Neural cell (in vitro differentiated cells): Measurements from ENCODE around the gene PHF12. TPM values are rescaled to one million over a fixed set of nuclear protein-coding genes. Genes with fewer than 3 reads are reported as not detected.

Experiments used
- H2AFZ ChIP-seq: fragments of 200-600, 300-800 bp; sonication (generic), shearing (Covaris generic); 2 replicates; pipeline ENCODE4 v1.6.0; 2014; ENCODE audit warnings: low read depth, mild to moderate bottlenecking, antibody characterized with exemption, low read length, moderate library complexity
- H3F3A ChIP-seq: fragments of 200-600 bp; shearing (Covaris generic); 2 replicates; pipeline ENCODE4 v1.6.1; 2016; ENCODE audit warnings: mild to moderate bottlenecking, moderate library complexity, mixed read lengths, antibody characterized with exemption, low read length; ENCODE audit not compliant: insufficient read depth, poor library complexity, severe bottlenecking
- H3K27ac ChIP-seq: fragments of 200-600, 300-800 bp; sonication (generic), shearing (Covaris generic); 2 replicates; pipeline ENCODE4 v1.5.1; 2014; ENCODE audit warnings: mild to moderate bottlenecking, low read length, moderate library complexity
- H3K27me3 ChIP-seq: fragments of 300-800, 200-600 bp; sonication (generic), shearing (Covaris generic); 2 replicates; pipeline ENCODE4 v1.6.0; 2014; ENCODE audit warnings: mild to moderate bottlenecking, low read depth, low read length, moderate library complexity; ENCODE audit not compliant: insufficient read depth
- H3K36me3 ChIP-seq: fragments of 300-800, 200-600 bp; sonication (generic), shearing (Covaris generic); 2 replicates; pipeline ENCODE4 v1.5.1; 2014; ENCODE audit warnings: mild to moderate bottlenecking, antibody characterized with exemption, low read length, moderate library complexity; ENCODE audit not compliant: insufficient read depth
- H3K4me2 ChIP-seq: fragments of 300-800, 200-600 bp; sonication (generic), shearing (Covaris generic); 2 replicates; pipeline ENCODE4 v1.6.0; 2014; ENCODE audit warnings: mild to moderate bottlenecking, low read length
- H3K4me3 ChIP-seq: fragments of 300-800, 200-600 bp; sonication (generic), shearing (Covaris generic); 2 replicates; pipeline ENCODE4 v1.5.1; 2014; ENCODE audit warnings: mild to moderate bottlenecking, low read length, moderate library complexity
- H3K79me2 ChIP-seq: fragments of 200-600 bp; shearing (Covaris generic); replicated peaks from 2 replicates; pipeline ENCODE4 v1.6.0; 2014; ENCODE audit warnings: mild to moderate bottlenecking, low read length, moderate library complexity; ENCODE audit not compliant: insufficient read depth
- H3K9ac ChIP-seq: fragments of 300-800, 200-600 bp; sonication (generic), shearing (Covaris generic); 2 replicates; pipeline ENCODE4 v1.6.1; 2016; ENCODE audit warnings: mild to moderate bottlenecking, low read length, mixed read lengths
- H3K9me2 ChIP-seq: fragments of 200-600 bp; shearing (Covaris generic); 2 replicates; pipeline ENCODE4 v1.6.1; 2016; ENCODE audit warnings: mild to moderate bottlenecking, low read length, mixed read lengths; ENCODE audit not compliant: insufficient read depth
- H3K9me3 ChIP-seq: fragments of 200-600, 300-800 bp; sonication (generic), shearing (Covaris generic); 2 replicates; pipeline ENCODE4 v1.6.1; 2016; ENCODE audit warnings: mild to moderate bottlenecking, mixed run types, low read length, moderate library complexity, mixed read lengths
- H4K20me1 ChIP-seq: fragments of 200-600 bp; shearing (Covaris generic); 2 replicates; pipeline ENCODE4 v1.6.1; 2016; ENCODE audit warnings: mild to moderate bottlenecking, mixed run types; ENCODE audit not compliant: insufficient read depth
- CTCF ChIP-seq: fragments of 450-650 bp; IDR thresholded peaks from 2 replicates; pipeline ENCODE4 v1.5.1; 2014; ENCODE audit warnings: antibody characterized with exemption, mild to moderate bottlenecking, moderate library complexity; ENCODE audit not compliant: poor library complexity, severe bottlenecking
- EP300 ChIP-seq: fragments of 450-650 bp; conservative IDR thresholded peaks from 2 replicates; pipeline ENCODE4 v1.6.1; 2014; ENCODE audit warnings: antibody characterized with exemption, mild to moderate bottlenecking, moderate library complexity; ENCODE audit not compliant: poor library complexity, severe bottlenecking
- EZH2 ChIP-seq: fragments of 200-600, 300-800 bp; shearing (Covaris generic), sonication (generic); IDR thresholded peaks from 2 replicates; pipeline ENCODE4 v1.6.1; 2014; ENCODE audit warnings: antibody characterized with exemption, low read length, borderline replicate concordance, mild to moderate bottlenecking; ENCODE audit not compliant: insufficient read depth, poor library complexity, severe bottlenecking
- MXI1 ChIP-seq: fragments of 450-650 bp; conservative IDR thresholded peaks from 2 replicates; pipeline ENCODE4 v1.6.1; 2014; ENCODE audit warnings: antibody characterized with exemption, mild to moderate bottlenecking; ENCODE audit not compliant: poor library complexity, severe bottlenecking
- POLR2AphosphoS5 ChIP-seq: IDR thresholded peaks from 2 replicates; pipeline ENCODE4 v1.6.1; 2012
- RAD21 ChIP-seq: fragments of 450-650 bp; conservative IDR thresholded peaks from 2 replicates; pipeline ENCODE4 v1.6.1; 2014; ENCODE audit warnings: antibody characterized with exemption, mild to moderate bottlenecking, moderate library complexity
- REST ChIP-seq: IDR thresholded peaks from 2 replicates; pipeline ENCODE4 v1.6.1; 2012; ENCODE audit warnings: borderline replicate concordance
- SMC3 ChIP-seq: fragments of 450-650 bp; conservative IDR thresholded peaks from 2 replicates; pipeline ENCODE4 v1.6.1; 2014; ENCODE audit warnings: antibody characterized with exemption, mild to moderate bottlenecking, moderate library complexity; ENCODE audit not compliant: poor library complexity
- TAF1 ChIP-seq: IDR thresholded peaks from 2 replicates; pipeline ENCODE4 v1.6.1; 2012; ENCODE audit warnings: low read depth
- polyA plus RNA-seq: library from polyadenylated mRNA; depleted of rRNA; stranded (reverse); fragments of >200 nt; gene quantifications from 2 replicates; pipeline ENCODE4 v1.2.3, GENCODE V29; 2014

The PHF12 gene
- polyA plus RNA-seq, 1 donor from 2014 or later = 10.4 TPM

- Histone ChIP-seq H4K20me1 (no peaks in the 10 kb centered on the region), H3K4me3 (no peak overlapping the region), H3K27ac (no peak overlapping the region), H3K4me2 (no peak overlapping the region), H3K79me2 (peaks cover 25% of the 10 kb centered on the region), H3K9me3 (no peaks in the 10 kb centered on the region), H3K9me2 (no peaks in the 10 kb centered on the region), H3K36me3 (no peaks in the 10 kb centered on the region), H2AFZ (no peak overlapping the region), H3K27me3 (no peaks in the 10 kb centered on the region), H3K9ac (no peak overlapping the region), H3F3A (no peaks in the 10 kb centered on the region)
- TF ChIP-seq REST = no peak
- TF ChIP-seq TAF1 = no peak
- TF ChIP-seq POLR2AphosphoS5 = no peak
- no peak for TF ChIP-seq EP300
- TF ChIP-seq CTCF = no peak
Measured at GRCh38 chr17:28892024-28892423, 59.3 kb downstream of the PHF12 start.

- no peaks in the 10 kb centered on the region for H3K9me2 ChIP-seq
- no peaks in the 10 kb centered on the region for H4K20me1 ChIP-seq
- H2AFZ ChIP-seq = no peak overlapping the region
- H3K9ac ChIP-seq = no peak overlapping the region
- no peak overlapping the region for H3K27ac ChIP-seq
- no peak overlapping the region for H3K4me2 ChIP-seq
- H3K4me3 ChIP-seq = no peak overlapping the region
- H3K27me3 ChIP-seq = no peaks in the 10 kb centered on the region
- TF ChIP-seq REST (no peak), TAF1 (no peak), CTCF (no peak), EZH2 (no peak), SMC3 (no peak), RAD21 (no peak), MXI1 (no peak), EP300 (no peak), POLR2AphosphoS5 (no peak)
- no peaks in the 10 kb centered on the region for H3K9me3 ChIP-seq
- no peaks in the 10 kb centered on the region for H3F3A ChIP-seq
- H3K36me3 ChIP-seq = no peaks in the 10 kb centered on the region
- peaks cover 18% of the 10 kb centered on the region for H3K79me2 ChIP-seq
Measured at GRCh38 chr17:28891201-28891600, 60.1 kb downstream of the PHF12 start.
